ENCODE data around the gene CD200R1L. TPM values are rescaled to one million over a fixed set of nuclear protein-coding genes. Genes with fewer than 3 reads are reported as not detected.

CD200R1L gene
- total RNA-seq, 4 donors from 2014 or later, result not detected

DNA sequence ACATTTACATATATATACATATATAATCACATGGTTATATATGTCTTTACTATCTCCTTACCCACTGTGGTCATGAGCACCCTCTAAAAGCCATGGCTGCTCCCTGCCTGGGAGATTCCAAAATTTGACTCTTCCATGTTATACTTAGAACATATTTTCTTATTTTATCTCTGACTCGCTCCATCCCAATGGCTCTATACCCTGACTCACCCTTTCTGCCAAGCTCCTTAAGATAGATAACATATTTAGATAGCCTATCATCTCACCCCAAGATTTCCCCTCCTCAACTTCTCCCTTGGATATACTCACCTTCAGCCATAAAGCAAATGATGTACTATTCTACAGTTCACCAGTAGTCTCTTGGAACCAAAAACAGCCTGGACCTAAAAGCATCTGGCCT lies 65.1 kb downstream of the CD200R1L start:
- Histone ChIP-seq H3K27me3 (no peaks in the 10 kb centered on the region), H3K27ac (no peak overlapping the region), H3K9me3 (no peaks in the 10 kb centered on the region), H3K4me3 (no peak overlapping the region), H3K36me3 (no peaks in the 10 kb centered on the region), H3K4me1 (peaks cover 40% of the 10 kb centered on the region)
- TF ChIP-seq POLR2A (IDR thresholded peaks at IDR 0.05) (no peak), CTCF (IDR thresholded peaks at IDR 0.05) (no peak), EP300 (IDR thresholded peaks at IDR 0.05) (no peak), POLR2AphosphoS5 (IDR thresholded peaks at IDR 0.05) (no peak)
- 89% methylated on average over 1 of the region's 1 CpG for WGBS
- no peak for DNase-seq (ENCODE audit: low spot score in 2 of 2)

GRCh38 chr3:112779558-112780480 lies 66.8 kb downstream of the CD200R1L start:
- no peak for DNase-seq (ENCODE audit: low spot score in 2 of 2)
- H3K27me3 ChIP-seq, result no peaks in the 10 kb centered on the region
- no peaks in the 10 kb centered on the region for H3K9me3 ChIP-seq
- H3K27ac ChIP-seq, result peak overlapping the region; percentile 76
- H3K4me1 ChIP-seq, result peaks cover 51% of the 10 kb centered on the region
- WGBS, result 70% methylated on average over 3 of the region's 3 CpGs
- H3K4me3 ChIP-seq, result no peak overlapping the region
- H3K36me3 ChIP-seq, result no peaks in the 10 kb centered on the region
- TF ChIP-seq EP300 (IDR thresholded peaks at IDR 0.05) (no peak), POLR2A (IDR thresholded peaks at IDR 0.05) (no peak), POLR2AphosphoS5 (IDR thresholded peaks at IDR 0.05) (no peak), CTCF (IDR thresholded peaks at IDR 0.05) (no peak)

GRCh38 chr3:112779011-112779410 lies 67.7 kb downstream of the CD200R1L start:
- Histone ChIP-seq H3K36me3 (no peaks in the 10 kb centered on the region), H3K27ac (peak overlapping the region; percentile 76), H3K27me3 (no peaks in the 10 kb centered on the region), H3K4me3 (no peak overlapping the region), H3K9me3 (no peaks in the 10 kb centered on the region), H3K4me1 (peaks cover 55% of the 10 kb centered on the region)
- TF ChIP-seq CTCF (IDR thresholded peaks at IDR 0.05) (no peak), POLR2AphosphoS5 (IDR thresholded peaks at IDR 0.05) (no peak)
- DNase-seq (ENCODE audit: low spot score in 2 of 2), result no peak

DNA sequence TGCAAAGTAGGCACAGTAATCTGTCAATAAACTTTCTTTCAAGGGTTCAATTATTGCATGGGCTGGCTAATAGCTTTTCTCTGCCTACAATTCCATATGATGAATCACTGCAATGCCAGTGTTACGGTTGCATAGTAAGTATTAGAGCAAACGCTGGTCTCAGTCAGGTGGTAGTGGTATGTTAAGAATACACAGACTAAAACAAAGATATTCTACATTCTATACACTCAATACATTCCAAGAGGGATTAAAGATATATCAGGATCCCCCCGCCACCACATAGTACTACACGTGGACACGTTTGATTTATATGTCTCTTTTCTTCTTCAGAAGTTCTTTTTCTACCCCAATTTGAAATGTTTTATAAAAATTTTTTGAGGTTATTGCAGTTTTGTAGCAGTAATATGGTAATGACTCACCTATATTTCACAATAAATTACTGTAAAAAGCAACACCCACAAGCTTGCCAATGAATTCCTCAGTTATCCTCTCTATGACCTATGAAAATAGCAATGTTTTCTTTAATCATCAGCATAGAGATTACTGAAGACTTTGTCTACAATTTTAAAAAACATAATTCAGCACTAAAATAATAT lies 68.2 kb downstream of the CD200R1L start:
- no peaks in the 10 kb centered on the region for H3K36me3 ChIP-seq

More for the DNA sequence above, 68.2 kb downstream of the CD200R1L start:
- H3K9me3 ChIP-seq, result no peaks in the 10 kb centered on the region
- 48% methylated on average over 5 of the region's 5 CpGs for WGBS
- H3K27ac ChIP-seq, result peak overlapping the region; percentile 76
- no peak overlapping the region for H3K4me3 ChIP-seq
- DNase-seq (ENCODE audit: low spot score in 2 of 2), result no peak
- H3K27me3 ChIP-seq, result no peaks in the 10 kb centered on the region
- peaks cover 59% of the 10 kb centered on the region for H3K4me1 ChIP-seq
- no peak for TF ChIP-seq EP300 (IDR thresholded peaks at IDR 0.05)
- TF ChIP-seq CTCF (IDR thresholded peaks at IDR 0.05), result no peak
- no peak for TF ChIP-seq POLR2A (IDR thresholded peaks at IDR 0.05)
- no peak for TF ChIP-seq POLR2AphosphoS5 (IDR thresholded peaks at IDR 0.05)
